GM18526 (cell line): ENCODE results near the gene PSME3IP1.

Experiments used
- POLR2A ChIP-seq: IDR thresholded peaks from 3 replicates; pipeline ENCODE4 v1.6.1; 2011; ENCODE audit not compliant: insufficient read length; ENCODE audit errors: extremely low read depth

PSME3IP1 gene

GRCh38 chr16:57143149-57143921 lies 42.5 kb downstream of the PSME3IP1 start:
- no peak for TF ChIP-seq POLR2A

GRCh38 chr16:57141822-57142631 lies 43.8 kb downstream of the PSME3IP1 start:
- TF ChIP-seq POLR2A = no peak

- TF ChIP-seq POLR2A = no peak
Measured at GRCh38 chr16:57140931-57141668, 44.7 kb downstream of the PSME3IP1 start.

- TF ChIP-seq POLR2A = no peak
Measured at GRCh38 chr16:57138281-57138935, 47.4 kb downstream of the PSME3IP1 start.

- TF ChIP-seq POLR2A = no peak
Measured at GRCh38 chr16:57137566-57138273, 48.1 kb downstream of the PSME3IP1 start.

GRCh38 chr16:57137043-57137442 lies 48.8 kb downstream of the PSME3IP1 start:
- TF ChIP-seq POLR2A = no peak

GRCh38 chr16:57134982-57135381 lies 50.9 kb downstream of the PSME3IP1 start:
- no peak for TF ChIP-seq POLR2A

- no peak for TF ChIP-seq POLR2A
Measured at GRCh38 chr16:57133886-57134285, 52.0 kb downstream of the PSME3IP1 start.

- no peak for TF ChIP-seq POLR2A
Measured at GRCh38 chr16:57133031-57133430, 52.8 kb downstream of the PSME3IP1 start.

- TF ChIP-seq POLR2A = no peak
Measured at GRCh38 chr16:57132470-57132869, 53.4 kb downstream of the PSME3IP1 start.

- no peak for TF ChIP-seq POLR2A
Measured at GRCh38 chr16:57131351-57131970, 54.4 kb downstream of the PSME3IP1 start.

GRCh38 chr16:57130950-57131321 lies 54.9 kb downstream of the PSME3IP1 start:
- TF ChIP-seq POLR2A = no peak

GRCh38 chr16:57128771-57129389 lies 57.0 kb downstream of the PSME3IP1 start:
- no peak for TF ChIP-seq POLR2A

- no peak for TF ChIP-seq POLR2A
Measured at GRCh38 chr16:57127836-57128235, 58.0 kb downstream of the PSME3IP1 start.
